Fibroblast of skin of left biceps (primary cell): ENCODE measurements around the gene HIVEP3.

Source experiments
- DNase-seq, 2 experiments: peaks; one replicate each; pipeline ENCODE4 v3.0.0-alpha.2; 2013; ENCODE audit warnings: low read depth in 2 of 2

Gene HIVEP3

GRCh38 chr1:41733021-41733420, 185.7 kb downstream of the HIVEP3 start:
- DNase-seq, result no peak

- DNase-seq, result no peak
Observed at GRCh38 chr1:41731516-41732030, 187.1 kb downstream of the HIVEP3 start.

GRCh38 chr1:41730806-41731205, 187.9 kb downstream of the HIVEP3 start:
- DNase-seq, result no peak

GRCh38 chr1:41728403-41729202, 190.1 kb downstream of the HIVEP3 start:
- DNase-seq, result no peak

GRCh38 chr1:41727749-41728115, 191.0 kb downstream of the HIVEP3 start:
- no peak for DNase-seq

GRCh38 chr1:41726899-41727748, 191.6 kb downstream of the HIVEP3 start:
- no peak for DNase-seq

- no peak for DNase-seq
Observed at GRCh38 chr1:41726292-41726691, 192.4 kb downstream of the HIVEP3 start.

GRCh38 chr1:41724926-41725325, 193.8 kb downstream of the HIVEP3 start:
- DNase-seq, result no peak

- no peak for DNase-seq
Observed at GRCh38 chr1:41724248-41724647, 194.5 kb downstream of the HIVEP3 start.

- DNase-seq, result no peak
Observed at GRCh38 chr1:41723786-41724185, 194.9 kb downstream of the HIVEP3 start.

GRCh38 chr1:41722184-41722583, 196.5 kb downstream of the HIVEP3 start:
- DNase-seq, result no peak

GRCh38 chr1:41720861-41721410, 197.8 kb downstream of the HIVEP3 start:
- DNase-seq, result no peak

- no peak for DNase-seq
Observed at GRCh38 chr1:41719590-41719989, 199.1 kb downstream of the HIVEP3 start.

- DNase-seq, result no peak
Observed at GRCh38 chr1:41719128-41719527, 199.6 kb downstream of the HIVEP3 start.

- DNase-seq, result no peak
Observed at GRCh38 chr1:41718497-41718896, 200.2 kb downstream of the HIVEP3 start.

- DNase-seq, result no peak
Observed at GRCh38 chr1:41716188-41717130, 202.3 kb downstream of the HIVEP3 start.

- no peak for DNase-seq
Observed at GRCh38 chr1:41715441-41716095, 203.2 kb downstream of the HIVEP3 start.

GRCh38 chr1:41714638-41715389, 203.9 kb downstream of the HIVEP3 start:
- DNase-seq, result no peak

GRCh38 chr1:41713557-41714327, 205.0 kb downstream of the HIVEP3 start:
- peak; percentile 83 to 84 for DNase-seq
